Measurements from ENCODE around the gene DUSP22. TPM values are rescaled to one million over a fixed set of nuclear protein-coding genes. Genes with fewer than 3 reads are reported as not detected.

DUSP22 gene
- polyA plus RNA-seq, 2 of the 4 experiments (the other 2 are of a cell fraction), result 6.2 to 11.3 TPM

DNA sequence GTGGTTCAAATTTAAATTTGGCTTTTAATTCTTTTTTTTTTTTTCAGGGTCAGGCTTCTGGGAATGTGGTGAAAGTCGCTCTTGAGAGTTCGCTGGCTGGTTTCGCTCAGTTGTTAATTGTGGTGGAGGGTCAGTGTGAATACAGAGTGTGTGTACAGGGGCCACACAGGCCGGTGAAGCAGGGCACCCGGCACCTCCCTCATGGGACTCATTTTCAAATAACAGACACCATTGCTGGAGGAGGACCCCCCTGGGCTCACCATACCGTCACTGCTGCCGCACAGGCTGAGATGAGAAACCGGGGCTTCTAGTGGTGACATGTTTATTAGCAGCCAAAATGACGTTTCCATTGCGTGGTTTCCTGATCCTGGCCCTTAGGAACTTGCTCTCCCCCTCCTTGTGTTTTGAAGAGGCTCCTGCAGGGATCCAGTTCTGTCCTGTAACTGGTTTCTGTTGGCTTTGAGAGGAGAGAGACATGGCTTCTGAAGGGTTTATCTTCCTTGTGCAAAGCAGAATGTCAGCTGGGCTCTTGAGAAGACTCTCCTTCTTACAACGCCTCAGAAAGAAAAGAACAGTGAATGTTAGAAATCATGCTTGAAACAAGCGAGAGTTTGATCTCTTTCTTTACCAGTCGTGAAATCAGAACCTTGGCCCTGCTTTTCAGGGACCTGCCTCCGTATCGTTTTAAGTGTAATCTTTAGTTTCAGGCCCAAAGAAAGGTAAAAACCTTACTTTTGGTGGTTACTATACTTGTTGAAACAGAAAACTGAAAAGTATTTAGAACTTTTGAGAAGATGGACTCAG is 37.8 kb downstream of the DUSP22 start:
- FAIRE-seq (no peak), ATAC-seq (no peak; a peak in 1 of 6 replicates), DNase-seq (ENCODE audit: low read depth in 1 of 2, low spot score in 1 of 2) (peak in 1 of 2 experiments; percentile 4)
- ChIA-PET CTCF (interaction anchor here (1.0 to 3.3 kb wide), 2 partner anchors 37 to 141 kb away, joined by 3 to 9 read pairs; no protein-coding TSS in a partner anchor), POLR2A (no interaction called here)
- Histone ChIP-seq H3K9me3 (no peaks in the 10 kb centered on the region), H3K4me3 (no peak overlapping the region), H3K4me2 (no peak overlapping the region), H3K4me1 (no peaks in the 10 kb centered on the region), H3K27ac (no peak overlapping the region)
- 87% methylated on average over 14 of the region's 15 CpGs for WGBS (ENCODE audit: missing lambda C conversion rate)
- no peak for TF ChIP-seq HDAC2 (IDR thresholded peaks at IDR 0.05)
- TF ChIP-seq EHMT2 (IDR thresholded peaks at IDR 0.05; ENCODE audit: low read depth), result no peak
- TF ChIP-seq HOXB13 (CRISPR knock-in tag; IDR thresholded peaks at IDR 0.05; ENCODE audit: low read depth), result no peak
- TF ChIP-seq, protein P1, sequence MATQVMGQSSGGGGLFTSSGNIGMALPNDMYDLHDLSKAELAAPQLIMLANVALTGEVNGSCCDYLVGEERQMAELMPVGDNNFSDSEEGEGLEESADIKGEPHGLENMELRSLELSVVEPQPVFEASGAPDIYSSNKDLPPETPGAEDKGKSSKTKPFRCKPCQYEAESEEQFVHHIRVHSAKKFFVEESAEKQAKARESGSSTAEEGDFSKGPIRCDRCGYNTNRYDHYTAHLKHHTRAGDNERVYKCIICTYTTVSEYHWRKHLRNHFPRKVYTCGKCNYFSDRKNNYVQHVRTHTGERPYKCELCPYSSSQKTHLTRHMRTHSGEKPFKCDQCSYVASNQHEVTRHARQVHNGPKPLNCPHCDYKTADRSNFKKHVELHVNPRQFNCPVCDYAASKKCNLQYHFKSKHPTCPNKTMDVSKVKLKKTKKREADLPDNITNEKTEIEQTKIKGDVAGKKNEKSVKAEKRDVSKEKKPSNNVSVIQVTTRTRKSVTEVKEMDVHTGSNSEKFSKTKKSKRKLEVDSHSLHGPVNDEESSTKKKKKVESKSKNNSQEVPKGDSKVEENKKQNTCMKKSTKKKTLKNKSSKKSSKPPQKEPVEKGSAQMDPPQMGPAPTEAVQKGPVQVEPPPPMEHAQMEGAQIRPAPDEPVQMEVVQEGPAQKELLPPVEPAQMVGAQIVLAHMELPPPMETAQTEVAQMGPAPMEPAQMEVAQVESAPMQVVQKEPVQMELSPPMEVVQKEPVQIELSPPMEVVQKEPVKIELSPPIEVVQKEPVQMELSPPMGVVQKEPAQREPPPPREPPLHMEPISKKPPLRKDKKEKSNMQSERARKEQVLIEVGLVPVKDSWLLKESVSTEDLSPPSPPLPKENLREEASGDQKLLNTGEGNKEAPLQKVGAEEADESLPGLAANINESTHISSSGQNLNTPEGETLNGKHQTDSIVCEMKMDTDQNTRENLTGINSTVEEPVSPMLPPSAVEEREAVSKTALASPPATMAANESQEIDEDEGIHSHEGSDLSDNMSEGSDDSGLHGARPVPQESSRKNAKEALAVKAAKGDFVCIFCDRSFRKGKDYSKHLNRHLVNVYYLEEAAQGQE (IDR thresholded peaks at IDR 0.05), result no peak
- TF ChIP-seq HOXA7 (CRISPR knock-in tag; IDR thresholded peaks at IDR 0.05), result no peak
- no peak for TF ChIP-seq RAD21 (conservative IDR thresholded peaks at IDR 0.05 in 1 of 2, IDR thresholded peaks at IDR 0.05 in 1 of 2)
- TF ChIP-seq, protein P2, sequence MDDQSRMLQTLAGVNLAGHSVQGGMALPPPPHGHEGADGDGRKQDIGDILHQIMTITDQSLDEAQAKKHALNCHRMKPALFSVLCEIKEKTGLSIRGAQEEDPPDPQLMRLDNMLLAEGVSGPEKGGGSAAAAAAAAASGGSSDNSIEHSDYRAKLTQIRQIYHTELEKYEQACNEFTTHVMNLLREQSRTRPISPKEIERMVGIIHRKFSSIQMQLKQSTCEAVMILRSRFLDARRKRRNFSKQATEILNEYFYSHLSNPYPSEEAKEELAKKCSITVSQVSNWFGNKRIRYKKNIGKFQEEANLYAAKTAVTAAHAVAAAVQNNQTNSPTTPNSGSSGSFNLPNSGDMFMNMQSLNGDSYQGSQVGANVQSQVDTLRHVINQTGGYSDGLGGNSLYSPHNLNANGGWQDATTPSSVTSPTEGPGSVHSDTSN (IDR thresholded peaks at IDR 0.05), result no peak
- TF ChIP-seq FOSL2 (IDR thresholded peaks at IDR 0.05), result no peak
- TF ChIP-seq FOSL2 (CRISPR knock-in tag; IDR thresholded peaks at IDR 0.05), result no peak
- TF ChIP-seq, protein P3, sequence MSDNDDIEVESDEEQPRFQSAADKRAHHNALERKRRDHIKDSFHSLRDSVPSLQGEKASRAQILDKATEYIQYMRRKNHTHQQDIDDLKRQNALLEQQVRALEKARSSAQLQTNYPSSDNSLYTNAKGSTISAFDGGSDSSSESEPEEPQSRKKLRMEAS (IDR thresholded peaks at IDR 0.05), result no peak
- no peak for TF ChIP-seq ZC3H11A (IDR thresholded peaks at IDR 0.05)
- TF ChIP-seq RARB (CRISPR knock-in tag; IDR thresholded peaks at IDR 0.05), result no peak
- TF ChIP-seq CHD4 (IDR thresholded peaks at IDR 0.05; ENCODE audit: borderline replicate concordance), result no peak
- no peak for TF ChIP-seq NFE2L2 (conservative IDR thresholded peaks at IDR 0.05; ENCODE audit: low read length)
- TF ChIP-seq CHD2 (IDR thresholded peaks at IDR 0.05; ENCODE audit: low read length, partially characterized antibody), result no peak
- TF ChIP-seq PHF8 (IDR thresholded peaks at IDR 0.05; ENCODE audit: borderline replicate concordance, low read depth), result no peak
- TF ChIP-seq SREBF2 (IDR thresholded peaks at IDR 0.05), result no peak

DNA sequence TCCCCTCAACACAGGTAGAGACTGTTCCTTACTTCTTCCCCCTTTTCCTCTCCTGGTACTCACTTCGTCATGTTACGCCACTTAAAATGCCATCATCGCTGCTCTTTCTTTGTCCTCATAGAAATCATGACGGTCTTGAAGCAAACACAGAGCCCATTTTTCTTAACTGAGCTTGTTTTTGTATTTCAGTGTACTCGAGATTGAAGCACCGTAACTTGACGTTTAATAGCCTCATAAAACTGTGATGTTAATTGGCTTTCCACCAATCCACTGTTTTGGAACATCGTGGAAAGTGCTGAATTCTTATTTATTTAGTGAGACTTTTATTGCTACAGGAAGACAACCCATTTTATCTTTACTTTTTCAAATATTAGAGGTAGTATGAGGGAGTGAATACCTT is 38.7 kb downstream of the DUSP22 start:
- ChIA-PET CTCF (interaction anchor here (3.3 kb wide), 1 partner anchor 142 kb away, joined by 9 read pairs; no protein-coding TSS in a partner anchor), POLR2A (no interaction called here)
- DNase-seq (ENCODE audit: low read depth in 1 of 2, low spot score in 1 of 2) (no peak), ATAC-seq (no peak), FAIRE-seq (no peak)
- no peaks in the 10 kb centered on the region for H3K4me1 ChIP-seq
- TF ChIP-seq, protein P4, sequence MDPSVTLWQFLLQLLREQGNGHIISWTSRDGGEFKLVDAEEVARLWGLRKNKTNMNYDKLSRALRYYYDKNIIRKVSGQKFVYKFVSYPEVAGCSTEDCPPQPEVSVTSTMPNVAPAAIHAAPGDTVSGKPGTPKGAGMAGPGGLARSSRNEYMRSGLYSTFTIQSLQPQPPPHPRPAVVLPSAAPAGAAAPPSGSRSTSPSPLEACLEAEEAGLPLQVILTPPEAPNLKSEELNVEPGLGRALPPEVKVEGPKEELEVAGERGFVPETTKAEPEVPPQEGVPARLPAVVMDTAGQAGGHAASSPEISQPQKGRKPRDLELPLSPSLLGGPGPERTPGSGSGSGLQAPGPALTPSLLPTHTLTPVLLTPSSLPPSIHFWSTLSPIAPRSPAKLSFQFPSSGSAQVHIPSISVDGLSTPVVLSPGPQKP (IDR thresholded peaks at IDR 0.05; ENCODE audit: low read depth, low read length), result no peak
- TF ChIP-seq NFE2L2 (conservative IDR thresholded peaks at IDR 0.05; ENCODE audit: low read length), result no peak
- TF ChIP-seq ZNF302 (CRISPR knock-in tag; IDR thresholded peaks at IDR 0.05), result no peak
- no peak for TF ChIP-seq ZSCAN20 (CRISPR knock-in tag; IDR thresholded peaks at IDR 0.05)
- no peak for TF ChIP-seq JUN (IDR thresholded peaks at IDR 0.05)
- no peak for TF ChIP-seq EHMT2 (IDR thresholded peaks at IDR 0.05; ENCODE audit: low read depth)
- TF ChIP-seq BHLHE40 (IDR thresholded peaks at IDR 0.05; ENCODE audit: low read depth, low read length), result no peak
- TF ChIP-seq ESRRA (IDR thresholded peaks at IDR 0.05; ENCODE audit: borderline replicate concordance, low read length), result no peak
- no peak overlapping the region for H3K4me2 ChIP-seq
- WGBS (ENCODE audit: missing lambda C conversion rate), result 79% methylated on average over 8 of the region's 8 CpGs
- H3K27ac ChIP-seq, result no peak overlapping the region
- no peak overlapping the region for H3K4me3 ChIP-seq
- H3K9me3 ChIP-seq, result no peaks in the 10 kb centered on the region
